Articular chondrocyte of knee joint (primary cell): ENCODE results near the gene GUCY1A2. TPM values are rescaled to one million over a fixed set of nuclear protein-coding genes. Genes with fewer than 3 reads are reported as not detected.

Source experiments
- total RNA-seq: library from RNA; depleted of rRNA; stranded (reverse); fragments of >200 nt; gene quantifications from 2 replicates; pipeline ENCODE4 v1.2.3, GENCODE V29; 2012

The GUCY1A2 gene
- total RNA-seq: 0.91 and 4.6 TPM in 2 replicates

GRCh38 chr11:107018219-107018901 is at the start of gene GUCY1A2:
Gene GUCY1A2 (minus strand): TSS chr11:107018476. CDS start chr11:107018055, 421 bp downstream.

